GM19467 (cell line): ENCODE measurements around the gene PTPN4.

Source experiments
- ATAC-seq: cut with Tn5 transposase; IDR thresholded peaks from one replicate; pipeline ENCODE4 v1.9.1; 2021; ENCODE audit warnings: mild to moderate bottlenecking, moderate library complexity; ENCODE audit not compliant: unreplicated experiment

PTPN4 gene

GRCh38 chr2:119732601-119733164 lies 27.0 kb upstream of the PTPN4 start:
- no peak for ATAC-seq

- ATAC-seq, result no peak
Measured at GRCh38 chr2:119734047-119734446, 25.7 kb upstream of the PTPN4 start.

- no peak for ATAC-seq
Measured at GRCh38 chr2:119735565-119735964, 24.2 kb upstream of the PTPN4 start.

GRCh38 chr2:119736021-119736420 lies 23.7 kb upstream of the PTPN4 start:
- no peak for ATAC-seq

GRCh38 chr2:119739580-119740255 lies 20.0 kb upstream of the PTPN4 start:
- ATAC-seq, result no peak

GRCh38 chr2:119741001-119741400 lies 18.7 kb upstream of the PTPN4 start:
- no peak for ATAC-seq

- no peak for ATAC-seq
Measured at GRCh38 chr2:119741868-119742267, 17.9 kb upstream of the PTPN4 start.

GRCh38 chr2:119744335-119744939 lies 15.3 kb upstream of the PTPN4 start:
- no peak for ATAC-seq

- no peak for ATAC-seq
Measured at GRCh38 chr2:119745566-119745965, 14.2 kb upstream of the PTPN4 start.

- ATAC-seq, result no peak
Measured at GRCh38 chr2:119746836-119747686, 12.7 kb upstream of the PTPN4 start.

- no peak for ATAC-seq
Measured at GRCh38 chr2:119748135-119748534, 11.6 kb upstream of the PTPN4 start.

- ATAC-seq, result no peak
Measured at GRCh38 chr2:119749477-119750012, 10.2 kb upstream of the PTPN4 start.

- no peak for ATAC-seq
Measured at GRCh38 chr2:119751706-119752105, 8.0 kb upstream of the PTPN4 start.

- ATAC-seq, result no peak
Measured at GRCh38 chr2:119753041-119753929, 6.4 kb upstream of the PTPN4 start.

- no peak for ATAC-seq
Measured at GRCh38 chr2:119753930-119754321, 5.8 kb upstream of the PTPN4 start.

GRCh38 chr2:119755906-119756305 lies 3.8 kb upstream of the PTPN4 start:
- no peak for ATAC-seq

GRCh38 chr2:119756837-119757236 lies 2.9 kb upstream of the PTPN4 start:
- ATAC-seq, result no peak

GRCh38 chr2:119758881-119759450 lies 756 bp upstream of the PTPN4 start:
- ATAC-seq, result no peak

- ATAC-seq, result peak; percentile 21
Measured at GRCh38 chr2:119760237-119760955, 674 bp downstream of the PTPN4 start.
